SK-N-SH treated with all-trans-retinoic acid at 6 μM for 48 hours (cell line): ENCODE results near the gene B4GALNT3.

Source experiments
- ATAC-seq: fragments of 200-7000 bp; cut with Tn5 transposase; 3 replicates; pipeline ENCODE4 v1.9.1; 2020; ENCODE audit warnings: mild to moderate bottlenecking, moderate library complexity
- ARNTL ChIP-seq: fragments of 450-650 bp; formaldehyde crosslinking; IDR thresholded peaks from 2 replicates; pipeline ENCODE4 v1.5.0; 2020; ENCODE audit warnings: low read depth, mild to moderate bottlenecking, moderate library complexity, borderline replicate concordance
- CREB5 ChIP-seq: fragments of 250-450 bp; sonication (Bioruptor Pico); IDR thresholded peaks from 2 replicates; pipeline ENCODE4 v1.5.1; 2020; ENCODE audit warnings: low read depth, mild to moderate bottlenecking, moderate library complexity
- CSDC2 ChIP-seq: fragments of 250-450 bp; sonication (Bioruptor Pico); IDR thresholded peaks from 2 replicates; pipeline ENCODE4 v1.5.0; 2020; ENCODE audit warnings: mild to moderate bottlenecking, moderate library complexity
- ESRRG ChIP-seq: fragments of 250-450 bp; sonication (Bioruptor Pico); IDR thresholded peaks from 2 replicates; pipeline ENCODE4 v1.6.1; 2021; ENCODE audit warnings: mild to moderate bottlenecking
- GLIS3 ChIP-seq: fragments of 250-450 bp; sonication (Bioruptor Pico); IDR thresholded peaks from 2 replicates; pipeline ENCODE4 v1.5.0; 2020; ENCODE audit warnings: mild to moderate bottlenecking, moderate library complexity
- ISL1 ChIP-seq: fragments of 250-450 bp; sonication (Bioruptor Pico); IDR thresholded peaks from 2 replicates; pipeline ENCODE4 v2.1.2; 2022; ENCODE audit warnings: mild to moderate bottlenecking, moderate library complexity
- OSR1 ChIP-seq: fragments of 250-450 bp; sonication (Bioruptor Pico); IDR thresholded peaks from 2 replicates; pipeline ENCODE4 v1.8.0; 2022; ENCODE audit warnings: moderate library complexity, mild to moderate bottlenecking, inconsistent platforms
- POU6F1 ChIP-seq: fragments of 250-450 bp; sonication (Bioruptor Pico); IDR thresholded peaks from 2 replicates; pipeline ENCODE4 v1.8.0; 2021; ENCODE audit warnings: low read depth, mild to moderate bottlenecking, moderate library complexity, borderline replicate concordance
- PPARA ChIP-seq: fragments of 250-450 bp; sonication (Bioruptor Pico); IDR thresholded peaks from 2 replicates; pipeline ENCODE4 v1.5.0; 2020; ENCODE audit warnings: mild to moderate bottlenecking, borderline replicate concordance
- SNAI2 ChIP-seq: fragments of 250-450 bp; sonication (Bioruptor Pico); IDR thresholded peaks from 2 replicates; pipeline ENCODE4 v1.5.0; 2020; ENCODE audit warnings: mild to moderate bottlenecking, moderate library complexity
- TCF4 ChIP-seq: fragments of 250-450 bp; sonication (Bioruptor Pico); IDR thresholded peaks from 2 replicates; pipeline ENCODE4 v1.8.0; 2021; ENCODE audit warnings: mild to moderate bottlenecking, moderate library complexity, borderline replicate concordance
- TOX ChIP-seq: fragments of 250-450 bp; sonication (Bioruptor Pico); IDR thresholded peaks from 2 replicates; pipeline ENCODE4 v1.8.0; 2021; ENCODE audit warnings: mild to moderate bottlenecking, moderate library complexity, borderline replicate concordance
- TSHZ2 ChIP-seq: fragments of 250-450 bp; sonication (Bioruptor Pico); IDR thresholded peaks from 2 replicates; pipeline ENCODE4 v1.5.0; 2020; ENCODE audit warnings: mild to moderate bottlenecking, moderate library complexity
- ZC3H10 ChIP-seq: fragments of 250-450 bp; sonication (Bioruptor Pico); IDR thresholded peaks from 2 replicates; pipeline ENCODE4 v1.5.1; 2021; ENCODE audit warnings: mild to moderate bottlenecking, moderate library complexity
- ZFP3 ChIP-seq: fragments of 250-450 bp; sonication (Bioruptor Pico); IDR thresholded peaks from 2 replicates; pipeline ENCODE4 v1.5.0; 2020; ENCODE audit warnings: mild to moderate bottlenecking, moderate library complexity
- ZFP30 ChIP-seq: fragments of 450-650 bp; formaldehyde crosslinking; IDR thresholded peaks from 2 replicates; pipeline ENCODE4 v1.5.0; 2022; ENCODE audit warnings: mild to moderate bottlenecking, moderate library complexity
- ZNF565 ChIP-seq: fragments of 450-650 bp; formaldehyde crosslinking; conservative IDR thresholded peaks from 2 replicates; pipeline ENCODE4 v1.5.0; 2020; ENCODE audit warnings: low read depth, mild to moderate bottlenecking, moderate library complexity
- ZNF70 ChIP-seq: fragments of 450-650 bp; formaldehyde crosslinking; IDR thresholded peaks from 2 replicates; pipeline ENCODE4 v1.5.0; 2020; ENCODE audit warnings: mild to moderate bottlenecking, moderate library complexity
- ZNF8 ChIP-seq: fragments of 450-650 bp; formaldehyde crosslinking; IDR thresholded peaks from 2 replicates; pipeline ENCODE4 v1.5.0; 2020; ENCODE audit warnings: mild to moderate bottlenecking, moderate library complexity

Gene B4GALNT3

DNA sequence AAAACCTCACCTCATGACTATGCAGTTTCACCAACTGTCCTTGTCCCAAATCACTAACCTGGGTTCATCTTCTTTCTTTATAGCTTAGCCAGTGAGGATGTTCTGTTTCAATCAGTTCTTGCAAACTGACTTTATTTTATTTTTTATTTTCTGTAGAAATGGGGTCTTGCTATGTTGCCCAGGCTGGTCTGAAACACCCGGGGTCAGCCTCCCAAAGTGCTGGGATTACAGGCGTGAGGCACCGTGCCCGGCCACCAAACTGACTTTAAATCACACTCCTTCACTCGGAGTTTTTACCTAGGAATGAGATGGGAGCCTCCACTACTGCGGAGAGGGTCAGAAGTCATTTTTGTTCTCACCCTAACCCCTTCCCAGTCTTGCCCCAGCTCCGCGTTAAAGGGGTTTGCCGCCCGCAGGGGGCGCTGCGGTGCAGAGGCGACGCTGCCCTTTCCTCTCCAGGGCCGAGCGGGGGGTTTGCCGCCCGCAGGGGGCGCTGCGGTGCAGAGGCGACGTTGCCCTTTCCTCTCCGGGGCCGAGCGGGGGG lies 7.0 kb upstream of the B4GALNT3 start:
- no peak for ATAC-seq
- TF ChIP-seq SNAI2 (CRISPR knock-in tag) (no peak), OSR1 (no peak), TCF4 (CRISPR knock-in tag) (no peak)

GRCh38 chr12:454833-455232 lies 4.9 kb upstream of the B4GALNT3 start:
- ATAC-seq = no peak

DNA sequence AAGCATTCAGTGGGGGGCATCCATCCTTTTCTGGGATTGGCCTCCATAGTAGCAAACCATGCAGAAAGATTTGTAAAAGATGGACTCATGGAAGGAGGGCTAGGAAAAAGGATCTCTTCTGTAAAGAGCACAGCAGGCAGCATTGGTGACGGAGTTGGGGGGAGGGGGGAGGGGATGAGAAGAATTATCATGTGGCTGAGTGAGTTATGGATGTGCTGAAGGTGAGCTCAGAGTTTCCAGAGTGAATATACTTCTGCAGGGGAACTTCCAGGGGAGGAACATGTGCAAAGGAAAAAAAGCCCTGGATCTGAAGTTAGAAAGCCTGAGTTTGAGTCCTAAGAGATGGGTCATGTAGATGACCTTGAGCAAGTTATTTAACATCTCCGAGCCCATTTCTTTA lies 3.9 kb upstream of the B4GALNT3 start:
- ATAC-seq = no peak
- no peak for TF ChIP-seq ZFP30
- no peak for TF ChIP-seq ZC3H10 (CRISPR knock-in tag)
- no peak for TF ChIP-seq TCF4 (CRISPR knock-in tag)
- TF ChIP-seq ARNTL (CRISPR knock-in tag) = no peak
- TF ChIP-seq GLIS3 (CRISPR knock-in tag) = no peak
- TF ChIP-seq TSHZ2 (CRISPR knock-in tag) = no peak
- TF ChIP-seq ZNF70 (CRISPR knock-in tag) = no peak
- TF ChIP-seq SNAI2 (CRISPR knock-in tag) = no peak
- no peak for TF ChIP-seq POU6F1
- TF ChIP-seq ZFP3 (CRISPR knock-in tag) = no peak
- no peak for TF ChIP-seq TOX (CRISPR knock-in tag)
- no peak for TF ChIP-seq ESRRG (CRISPR knock-in tag)
- no peak for TF ChIP-seq PPARA (CRISPR knock-in tag)

More at GRCh38 chr12:454833-455232, 4.9 kb upstream of the B4GALNT3 start:
- TF ChIP-seq ZFP30 (no peak), ZNF565 (CRISPR knock-in tag) (no peak), CSDC2 (CRISPR knock-in tag) (no peak), GLIS3 (CRISPR knock-in tag) (no peak), PPARA (CRISPR knock-in tag) (no peak), ZFP3 (CRISPR knock-in tag) (no peak), ZNF70 (CRISPR knock-in tag) (no peak), POU6F1 (no peak), ESRRG (CRISPR knock-in tag) (no peak)
- TF ChIP-seq, all 23 proteins: peak for 0

- TF ChIP-seq PPARA (CRISPR knock-in tag) = no peak
- TF ChIP-seq SNAI2 (CRISPR knock-in tag) = no peak
- no peak for TF ChIP-seq CREB5
- TF ChIP-seq ARNTL (CRISPR knock-in tag) = no peak
- TF ChIP-seq CSDC2 (CRISPR knock-in tag) = no peak
- no peak for TF ChIP-seq TSHZ2 (CRISPR knock-in tag)
- TF ChIP-seq TCF4 (CRISPR knock-in tag) = no peak
- TF ChIP-seq ZNF8 (CRISPR knock-in tag) = no peak
- TF ChIP-seq ISL1 = no peak
- ATAC-seq = no peak
Measured at GRCh38 chr12:457676-458075, 2.1 kb upstream of the B4GALNT3 start.
